Endothelial cell of umbilical vein (primary cell): ENCODE measurements around the gene EPB41L4B. TPM values are rescaled to one million over a fixed set of nuclear protein-coding genes. Genes with fewer than 3 reads are reported as not detected.

Experiments used
- BruUV-seq: library from RNA; stranded (reverse); fragments of 400-500 nt; replicated peaks from 2 replicates; lab custom pipeline; 2021; lab: Mats Ljungman, UMichigan
- CTCF ChIA-PET: fragments of 300-600, 350-600 bp; sonication (Branson Sonifier 250); formaldehyde crosslinking; loops from one replicate; lab custom pipeline; 2021; ENCODE audit warnings: antibody characterized with exemption, inconsistent platforms; lab: Charles Lee
- POLR2A ChIA-PET: fragments of 300-600, 350-600 bp; sonication (Branson Sonifier 250); formaldehyde crosslinking; loops from one replicate; lab custom pipeline; 2021; ENCODE audit warnings: antibody characterized with exemption, inconsistent platforms; lab: Charles Lee
- DNase-seq: peaks from one replicate; pipeline ENCODE4 v3.0.0-alpha.2; 2011; ENCODE audit warnings: low read depth, low spot score
- FAIRE-seq: peaks from 2 replicates; lab custom pipeline; 2011; peaks lifted over from hg19 to GRCh38; lab: Jason Lieb, UNC
- H2AFZ ChIP-seq: 2 replicates; pipeline ENCODE4 v1.6.0; 2012; ENCODE audit warnings: low read depth, low read length, control low read depth, inconsistent platforms
- H3K27ac ChIP-seq: 2 replicates; pipeline ENCODE4 v1.5.1; 2011; ENCODE audit warnings: low read depth, mild to moderate bottlenecking, control low read depth, low read length, moderate library complexity; ENCODE audit not compliant: insufficient read depth
- H3K27me3 ChIP-seq, 2 experiments: 2 replicates each; pipeline versions ENCODE4 v1.6.0 to v1.6.1; 2011; ENCODE audit warnings: low read length in 2 of 2, mixed read lengths in 1 of 2; ENCODE audit not compliant: control insufficient read depth in 2 of 2, insufficient read depth in 2 of 2
- H3K36me3 ChIP-seq, 2 experiments: 2 replicates in 1 of 2; 3 replicates in 1 of 2; pipeline ENCODE4 v1.5.1; 2011; ENCODE audit warnings: low read length in 2 of 2, mild to moderate bottlenecking in 1 of 2, moderate library complexity in 1 of 2; ENCODE audit not compliant: control insufficient read depth in 2 of 2, insufficient read depth in 2 of 2; ENCODE audit errors: extremely low read depth in 1 of 2
- H3K4me1 ChIP-seq: 3 replicates; pipeline ENCODE4 v1.5.1; 2011; ENCODE audit warnings: mild to moderate bottlenecking, low read length; ENCODE audit not compliant: control insufficient read depth, insufficient read depth; ENCODE audit errors: extremely low read depth
- H3K4me2 ChIP-seq: 2 replicates; pipeline ENCODE4 v1.6.1; 2011; ENCODE audit warnings: low read length, control low read depth, mixed read lengths; ENCODE audit not compliant: insufficient read depth
- H3K4me3 ChIP-seq, 3 experiments: fragments of 200-600 bp in 1 of 3; sonication (generic), shearing (Covaris generic) in 1 of 3; replicated peaks in 1 of 3; 2 replicates each; pipeline ENCODE4 v1.5.1; 2011 to 2016; ENCODE audit warnings: control low read depth in 3 of 3, low read length in 3 of 3, mild to moderate bottlenecking in 2 of 3, inconsistent platforms in 1 of 3, low read depth in 1 of 3, moderate library complexity in 1 of 3; ENCODE audit not compliant: insufficient read depth in 1 of 3
- H3K79me2 ChIP-seq: 2 replicates; pipeline ENCODE4 v1.6.0; 2012; ENCODE audit warnings: low read length, inconsistent platforms; ENCODE audit not compliant: control insufficient read depth, insufficient read depth
- H3K9ac ChIP-seq: replicated peaks from 2 replicates; pipeline ENCODE3; 2011; ENCODE audit warnings: low read length, control low read depth; ENCODE audit not compliant: insufficient read depth; ENCODE audit errors: extremely low read depth
- H3K9me1 ChIP-seq: replicated peaks from 3 replicates; pipeline ENCODE4 v1.6.0; 2011; ENCODE audit warnings: mild to moderate bottlenecking, low read length; ENCODE audit not compliant: control insufficient read depth, insufficient read depth; ENCODE audit errors: extremely low read depth
- H3K9me3 ChIP-seq: replicated peaks from 2 replicates; pipeline ENCODE4 v1.5.1; 2012; ENCODE audit warnings: low read length, inconsistent platforms; ENCODE audit not compliant: control insufficient read depth, insufficient read depth
- H4K20me1 ChIP-seq: replicated peaks from 2 replicates; pipeline ENCODE3; 2011; ENCODE audit warnings: mild to moderate bottlenecking, low read length; ENCODE audit not compliant: control insufficient read depth, insufficient read depth; ENCODE audit errors: extremely low read depth
- EZH2 ChIP-seq: IDR thresholded peaks from 2 replicates; pipeline ENCODE4 v1.6.1; 2012; ENCODE audit warnings: borderline replicate concordance, low read depth, mild to moderate bottlenecking, moderate library complexity, low read length, inconsistent platforms; ENCODE audit not compliant: severe bottlenecking
- FOS ChIP-seq: IDR thresholded peaks from 2 replicates; pipeline ENCODE4 v1.6.1; 2011; ENCODE audit warnings: mild to moderate bottlenecking, low read length, moderate library complexity, borderline replicate concordance; ENCODE audit not compliant: insufficient read depth
- GATA2 ChIP-seq: IDR thresholded peaks from 2 replicates; pipeline ENCODE4 v1.7.0; 2011; ENCODE audit warnings: low read depth, mild to moderate bottlenecking, moderate library complexity, mixed read lengths, low read length; ENCODE audit not compliant: insufficient read length, insufficient read depth
- JUN ChIP-seq: IDR thresholded peaks from 2 replicates; pipeline ENCODE4 v1.6.1; 2011; ENCODE audit warnings: borderline replicate concordance, low read depth; ENCODE audit not compliant: insufficient read length, insufficient read depth
- MYC ChIP-seq: IDR thresholded peaks from one replicate; pipeline ENCODE4 v1.6.1; 2011; ENCODE audit warnings: mild to moderate bottlenecking, low read depth, low read length
- POLR2A ChIP-seq: IDR thresholded peaks from 2 replicates; pipeline ENCODE4 v1.6.1; 2012; ENCODE audit warnings: low read depth, mild to moderate bottlenecking, control low read depth, low read length
- POLR2AphosphoS5 ChIP-seq: IDR thresholded peaks from 2 replicates; pipeline ENCODE4 v1.6.1; 2012; ENCODE audit warnings: low read depth, mild to moderate bottlenecking, control low read depth, low read length, moderate library complexity; ENCODE audit not compliant: insufficient read depth
- dilution Hi-C: fragments of 300-500 bp; cut with MboI; formaldehyde crosslinking; loops from one replicate; pipeline ENCODE4 v1.15.0; 2019; ENCODE audit warnings: low sequenced_read_pairs; ENCODE audit not compliant: extremely low pct_ligation_motif_present
- intact Hi-C: fragments of 100-400 bp; cut with micrococcal nuclease; formaldehyde crosslinking; loops from one replicate; pipeline ENCODE4 v1.10.0; 2022
- polyA plus RNA-seq, 4 experiments: library from polyadenylated mRNA; depleted of rRNA in 3 of 4; stranded (reverse) in 3 of 4; unstranded in 1 of 4; fragments of >200 nt; gene quantifications; 2 replicates each; pipeline versions ENCODE4 v1.2.1 to v1.2.3, GENCODE V29; 2011 to 2012; ENCODE audit warnings: missing spikeins in 1 of 4
- total RNA-seq: library from RNA; stranded (reverse); gene quantifications from 2 replicates; pipeline ENCODE4 v1.2.3, GENCODE V29; 2021
- TF ChIP-seq, protein P1 (sequence below), 2 donors: IDR thresholded peaks; 1 replicate in 1 of 2; 2 replicates in 1 of 2; pipeline ENCODE4 v1.5.1; 2011; ENCODE audit warnings: low read length in 2 of 2, mild to moderate bottlenecking in 2 of 2, moderate library complexity in 2 of 2, control low read depth in 1 of 2, inconsistent platforms in 1 of 2, low read depth in 1 of 2; ENCODE audit not compliant: insufficient read depth in 1 of 2; ENCODE audit errors: extremely low read depth in 1 of 2
- TF ChIP-seq, protein P2 (sequence below): IDR thresholded peaks from 2 replicates; pipeline ENCODE4 v1.6.1; 2011; ENCODE audit not compliant: insufficient read depth, insufficient read length

The EPB41L4B gene
- total and polyA plus RNA-seq, 2 donors (not counting 3 experiments of a cell fraction or from before 2014, with no cell fraction given) = 0.10 to 0.15 TPM

DNA sequence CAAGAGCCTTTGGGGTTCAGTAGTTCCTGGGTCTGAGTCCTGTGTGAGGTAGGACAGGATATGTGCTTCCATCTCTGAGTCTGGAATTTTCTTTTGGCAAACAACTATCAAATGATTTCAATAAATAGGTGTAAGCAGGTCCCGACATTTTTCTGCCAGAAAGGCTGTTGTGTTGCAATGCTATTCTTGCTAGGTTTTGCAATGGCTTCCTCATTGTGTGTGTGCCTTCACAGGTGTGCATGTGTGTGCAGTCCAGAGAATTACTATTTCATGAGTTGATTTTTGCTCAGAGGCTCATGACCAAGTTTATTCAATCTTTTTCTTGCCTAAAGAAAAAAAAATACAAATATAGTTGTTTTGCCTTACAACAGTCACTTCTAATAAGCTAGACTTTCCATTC, 89.3 kb downstream of the EPB41L4B start:
- no peaks in the 10 kb centered on the region for H3K9me1 ChIP-seq
- TF ChIP-seq JUN (no peak), FOS (no peak), POLR2AphosphoS5 (no peak), POLR2A (no peak), GATA2 (no peak), MYC (no peak), EZH2 (no peak)
- TF ChIP-seq, protein P1, sequence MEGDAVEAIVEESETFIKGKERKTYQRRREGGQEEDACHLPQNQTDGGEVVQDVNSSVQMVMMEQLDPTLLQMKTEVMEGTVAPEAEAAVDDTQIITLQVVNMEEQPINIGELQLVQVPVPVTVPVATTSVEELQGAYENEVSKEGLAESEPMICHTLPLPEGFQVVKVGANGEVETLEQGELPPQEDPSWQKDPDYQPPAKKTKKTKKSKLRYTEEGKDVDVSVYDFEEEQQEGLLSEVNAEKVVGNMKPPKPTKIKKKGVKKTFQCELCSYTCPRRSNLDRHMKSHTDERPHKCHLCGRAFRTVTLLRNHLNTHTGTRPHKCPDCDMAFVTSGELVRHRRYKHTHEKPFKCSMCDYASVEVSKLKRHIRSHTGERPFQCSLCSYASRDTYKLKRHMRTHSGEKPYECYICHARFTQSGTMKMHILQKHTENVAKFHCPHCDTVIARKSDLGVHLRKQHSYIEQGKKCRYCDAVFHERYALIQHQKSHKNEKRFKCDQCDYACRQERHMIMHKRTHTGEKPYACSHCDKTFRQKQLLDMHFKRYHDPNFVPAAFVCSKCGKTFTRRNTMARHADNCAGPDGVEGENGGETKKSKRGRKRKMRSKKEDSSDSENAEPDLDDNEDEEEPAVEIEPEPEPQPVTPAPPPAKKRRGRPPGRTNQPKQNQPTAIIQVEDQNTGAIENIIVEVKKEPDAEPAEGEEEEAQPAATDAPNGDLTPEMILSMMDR (IDR thresholded peaks at IDR 0.05; ENCODE audit: extremely low read depth in 1 of 2, insufficient read depth in 1 of 2, low read depth in 1 of 2, low read length in 2 of 2) = no peak
- TF ChIP-seq, protein P2, sequence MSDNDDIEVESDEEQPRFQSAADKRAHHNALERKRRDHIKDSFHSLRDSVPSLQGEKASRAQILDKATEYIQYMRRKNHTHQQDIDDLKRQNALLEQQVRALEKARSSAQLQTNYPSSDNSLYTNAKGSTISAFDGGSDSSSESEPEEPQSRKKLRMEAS = no peak
- no peak overlapping the region for H2AFZ ChIP-seq
- no TSS peak for BruUV-seq
- H3K9me3 ChIP-seq = no peaks in the 10 kb centered on the region
- ChIA-PET POLR2A (no interaction called here), CTCF (no interaction called here)
- no peak for FAIRE-seq
- intact Hi-C loops = no loop called here
- no peaks in the 10 kb centered on the region for H3K36me3 ChIP-seq
- H3K27ac ChIP-seq = no peak overlapping the region
- no peaks in the 10 kb centered on the region for H3K4me1 ChIP-seq
- no peak overlapping the region for H3K9ac ChIP-seq
- no peak overlapping the region for H3K4me3 ChIP-seq
- H3K79me2 ChIP-seq = no peaks in the 10 kb centered on the region
- H3K27me3 ChIP-seq = peaks cover 4 to 6% of the 10 kb centered on the region in 2 experiments
- no peak overlapping the region for H3K4me2 ChIP-seq
- dilution Hi-C loops = no loop called here
- H4K20me1 ChIP-seq = no peaks in the 10 kb centered on the region
- no peak for DNase-seq
